OCI-LY7 (cell line): ENCODE data around the gene CNTN4. TPM values are rescaled to one million over a fixed set of nuclear protein-coding genes. Genes with fewer than 3 reads are reported as not detected.

Source experiments
- BruUV-seq: library from RNA; stranded (reverse); fragments of 400-500 nt; replicated peaks from 2 replicates; lab custom pipeline; 2021; lab: Mats Ljungman, UMichigan
- CTCF ChIA-PET: fragments of 300-600 bp; sonication (Branson Sonifier 250); formaldehyde crosslinking; loops from one replicate; lab custom pipeline; 2022; ENCODE audit warnings: antibody characterized with exemption; ENCODE audit not compliant: unreplicated experiment; lab: Charles Lee
- POLR2A ChIA-PET: fragments of 300-600 bp; sonication (Branson Sonifier 250); formaldehyde crosslinking; loops from one replicate; lab custom pipeline; 2022; ENCODE audit warnings: antibody characterized with exemption; lab: Charles Lee
- DNase-seq: peaks from one replicate; pipeline ENCODE4 v3.0.0-alpha.2; 2015; ENCODE audit warnings: low spot score
- H2AFZ ChIP-seq: fragments of 200-600 bp; sonication (generic), shearing (Covaris generic); 2 replicates; pipeline ENCODE4 v1.6.1; 2014; ENCODE audit warnings: mild to moderate bottlenecking, antibody characterized with exemption, low read length, moderate library complexity
- H3K27ac ChIP-seq: fragments of 200-600 bp; sonication (generic); 2 replicates; pipeline ENCODE4 v1.5.1; 2014; ENCODE audit warnings: mixed run types, low read depth, mild to moderate bottlenecking, moderate library complexity, low read length, inconsistent platforms; ENCODE audit not compliant: poor library complexity, severe bottlenecking
- H3K36me3 ChIP-seq: fragments of 200-600 bp; sonication (generic); 2 replicates; pipeline ENCODE4 v1.6.1; 2014; ENCODE audit warnings: mild to moderate bottlenecking, antibody characterized with exemption, low read length, moderate library complexity, mixed read lengths; ENCODE audit not compliant: insufficient read depth
- H3K4me1 ChIP-seq: fragments of 200-600 bp; sonication (generic); 2 replicates; pipeline ENCODE4 v1.5.1; 2014; ENCODE audit warnings: mild to moderate bottlenecking, low read length; ENCODE audit not compliant: insufficient read depth, poor library complexity, severe bottlenecking
- H3K4me2 ChIP-seq: fragments of 200-600 bp; sonication (generic); 2 replicates; pipeline ENCODE4 v1.6.1; 2014; ENCODE audit warnings: mild to moderate bottlenecking, low read length
- H3K4me3 ChIP-seq: fragments of 200-600 bp; sonication (generic); 2 replicates; pipeline ENCODE4 v1.5.1; 2014; ENCODE audit warnings: mild to moderate bottlenecking, low read depth, low read length; ENCODE audit not compliant: poor library complexity, severe bottlenecking
- H3K79me2 ChIP-seq: fragments of 200-600 bp; sonication (generic); 2 replicates; pipeline ENCODE4 v1.6.1; 2016; ENCODE audit warnings: low read depth, mild to moderate bottlenecking, low read length, moderate library complexity, mixed read lengths; ENCODE audit not compliant: insufficient read depth
- H3K9me2 ChIP-seq: fragments of 200-600 bp; sonication (generic); 2 replicates; pipeline ENCODE4 v1.6.1; 2016; ENCODE audit warnings: mild to moderate bottlenecking, low read length, mixed read lengths; ENCODE audit not compliant: insufficient read depth
- H3K9me3 ChIP-seq: fragments of 200-600 bp; sonication (generic); 2 replicates; pipeline ENCODE4 v1.6.1; 2014; ENCODE audit warnings: mild to moderate bottlenecking, mixed run types, low read length, mixed read lengths
- H4K20me1 ChIP-seq: fragments of 200-600 bp; sonication (generic); 2 replicates; pipeline ENCODE4 v1.6.1; 2014; ENCODE audit warnings: mild to moderate bottlenecking, antibody characterized with exemption, low read length, moderate library complexity, mixed read lengths; ENCODE audit not compliant: insufficient read depth
- EZH2phosphoT487 ChIP-seq: fragments of 200-600 bp; sonication (generic); IDR thresholded peaks from 2 replicates; pipeline ENCODE4 v1.6.1; 2018; ENCODE audit warnings: low read depth, borderline replicate concordance, mild to moderate bottlenecking, mixed run types, antibody characterized with exemption, low read length, moderate library complexity, mixed read lengths
- intact Hi-C: fragments of 100-400 bp; cut with micrococcal nuclease; formaldehyde crosslinking; loops from one replicate; pipeline ENCODE4 v1.10.0; 2022; ENCODE audit not compliant: unreplicated experiment
- total RNA-seq, 2 experiments: library from RNA; depleted of rRNA in 1 of 2; stranded (reverse); fragments of >200 nt in 1 of 2; shearing (Covaris generic) in 1 of 2; gene quantifications; 2 replicates each; pipeline ENCODE4 v1.2.3, GENCODE V29; 2014 to 2022
- TF ChIP-seq, protein P1 (sequence below): fragments of 200-600 bp; sonication (generic); conservative IDR thresholded peaks from 2 replicates; pipeline ENCODE4 v1.5.1; 2014; ENCODE audit warnings: mild to moderate bottlenecking, antibody characterized with exemption, low read length, moderate library complexity, mixed read lengths

Gene CNTN4
- total RNA-seq, 2 experiments from 2014 or later, result not detected

DNA sequence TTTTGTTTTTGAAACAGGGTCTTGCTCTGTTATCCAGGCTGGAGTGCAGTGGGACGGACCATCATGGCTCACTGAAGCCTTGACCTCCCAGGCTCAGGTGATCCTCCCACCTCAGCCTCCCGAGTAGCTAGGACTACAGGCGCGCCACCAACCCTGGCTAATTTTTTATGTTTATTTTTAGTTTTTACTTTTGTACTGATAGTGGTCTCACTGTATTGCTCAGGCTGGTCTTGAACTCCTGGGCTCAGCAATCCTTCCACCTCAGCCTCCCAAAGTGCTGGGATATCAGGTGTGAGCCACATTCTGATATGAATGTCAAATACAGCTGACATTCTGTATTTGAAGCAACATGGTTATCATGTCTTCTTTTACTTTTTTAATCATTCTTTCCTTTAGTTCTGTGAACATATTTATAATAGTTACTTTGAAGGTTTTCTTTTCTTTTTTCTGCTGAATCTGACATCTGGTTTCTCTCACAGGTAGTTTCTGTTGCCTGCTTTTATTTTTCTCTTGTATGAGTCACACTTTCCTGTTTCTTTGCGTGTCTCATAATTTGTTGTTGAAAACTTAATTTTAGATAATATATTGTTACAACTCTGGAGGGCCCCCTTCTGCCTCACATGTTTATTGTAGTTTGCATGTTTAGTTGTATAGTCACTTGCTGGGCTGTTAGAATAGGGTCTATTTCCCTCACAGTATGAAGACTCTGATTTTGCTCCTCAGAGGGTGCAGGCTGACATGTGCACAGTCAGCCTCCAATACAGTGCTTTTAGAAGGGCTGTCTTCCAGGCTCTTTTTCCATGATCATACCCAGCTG lies 8.4 kb upstream of the CNTN4 start:
- POLR2A ChIA-PET, result interaction anchor here (0.6 kb wide), 2 partner anchors 300 to 1077 kb away, joined by 3 to 6 read pairs; no protein-coding TSS in a partner anchor
- Histone ChIP-seq H3K36me3 (no peaks in the 10 kb centered on the region), H3K4me3 (no peak overlapping the region), H3K9me2 (no peaks in the 10 kb centered on the region), H3K4me1 (no peaks in the 10 kb centered on the region), H3K9me3 (no peaks in the 10 kb centered on the region), H3K79me2 (no peaks in the 10 kb centered on the region), H3K27ac (no peak overlapping the region), H2AFZ (no peak overlapping the region), H4K20me1 (no peaks in the 10 kb centered on the region), H3K4me2 (no peak overlapping the region)
- CTCF ChIA-PET, result no interaction called here
- TF ChIP-seq EZH2phosphoT487, result no peak
- TF ChIP-seq, protein P1, sequence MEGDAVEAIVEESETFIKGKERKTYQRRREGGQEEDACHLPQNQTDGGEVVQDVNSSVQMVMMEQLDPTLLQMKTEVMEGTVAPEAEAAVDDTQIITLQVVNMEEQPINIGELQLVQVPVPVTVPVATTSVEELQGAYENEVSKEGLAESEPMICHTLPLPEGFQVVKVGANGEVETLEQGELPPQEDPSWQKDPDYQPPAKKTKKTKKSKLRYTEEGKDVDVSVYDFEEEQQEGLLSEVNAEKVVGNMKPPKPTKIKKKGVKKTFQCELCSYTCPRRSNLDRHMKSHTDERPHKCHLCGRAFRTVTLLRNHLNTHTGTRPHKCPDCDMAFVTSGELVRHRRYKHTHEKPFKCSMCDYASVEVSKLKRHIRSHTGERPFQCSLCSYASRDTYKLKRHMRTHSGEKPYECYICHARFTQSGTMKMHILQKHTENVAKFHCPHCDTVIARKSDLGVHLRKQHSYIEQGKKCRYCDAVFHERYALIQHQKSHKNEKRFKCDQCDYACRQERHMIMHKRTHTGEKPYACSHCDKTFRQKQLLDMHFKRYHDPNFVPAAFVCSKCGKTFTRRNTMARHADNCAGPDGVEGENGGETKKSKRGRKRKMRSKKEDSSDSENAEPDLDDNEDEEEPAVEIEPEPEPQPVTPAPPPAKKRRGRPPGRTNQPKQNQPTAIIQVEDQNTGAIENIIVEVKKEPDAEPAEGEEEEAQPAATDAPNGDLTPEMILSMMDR, result no peak
- no peak for DNase-seq
- BruUV-seq, result no TSS peak
- intact Hi-C loops, result no loop called here

DNA sequence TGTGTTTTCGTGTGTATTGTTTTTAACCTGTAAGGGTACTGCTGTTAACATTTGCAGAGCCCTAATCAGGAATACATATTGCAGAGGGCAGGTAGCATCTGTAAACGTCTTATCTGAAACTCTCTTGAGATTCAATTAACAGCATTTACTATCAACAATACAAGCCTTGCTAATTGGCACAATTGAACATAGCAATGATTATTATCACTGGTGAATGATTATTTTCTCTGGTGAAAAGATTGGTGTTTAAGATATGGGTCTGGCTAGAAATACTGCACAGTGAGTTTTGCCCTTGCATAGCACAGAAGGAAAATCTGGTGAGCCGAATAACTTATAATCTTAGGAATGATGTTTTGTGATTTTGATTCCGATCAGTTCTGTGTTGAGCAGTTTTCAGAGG lies 5.9 kb upstream of the CNTN4 start:
- Histone ChIP-seq H3K27ac (no peak overlapping the region), H3K9me2 (no peaks in the 10 kb centered on the region), H3K4me3 (no peak overlapping the region), H3K36me3 (no peaks in the 10 kb centered on the region), H3K9me3 (no peaks in the 10 kb centered on the region), H4K20me1 (no peaks in the 10 kb centered on the region), H3K4me2 (no peak overlapping the region), H3K4me1 (no peaks in the 10 kb centered on the region), H2AFZ (no peak overlapping the region), H3K79me2 (no peaks in the 10 kb centered on the region)
- no TSS peak for BruUV-seq
- TF ChIP-seq, protein P1, result no peak
- TF ChIP-seq EZH2phosphoT487, result no peak
- ChIA-PET CTCF (no interaction called here), POLR2A (no interaction called here)
- intact Hi-C loops, result no loop called here
- DNase-seq, result no peak

DNA sequence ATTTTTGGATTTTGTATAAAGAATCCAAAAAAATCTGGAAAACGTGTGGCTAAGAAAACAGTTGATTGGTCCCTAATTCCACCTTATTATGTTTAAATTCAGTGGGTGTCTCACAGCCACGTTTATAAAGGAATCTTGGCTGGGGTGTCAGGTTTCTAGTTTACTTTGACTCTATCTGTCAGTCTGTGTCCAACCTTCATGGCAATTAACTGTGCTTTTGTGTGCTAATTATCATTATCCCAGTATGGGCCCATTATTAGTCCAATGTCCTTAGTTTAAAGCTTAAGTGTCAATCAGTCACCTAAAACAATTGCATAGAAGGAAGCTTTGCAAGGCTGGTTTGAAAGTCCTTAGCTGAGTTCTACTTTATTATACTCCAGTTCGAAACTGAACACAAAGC lies 3.7 kb upstream of the CNTN4 start:
- POLR2A ChIA-PET, result interaction anchor here (0.7 kb wide), 2 partner anchors 17 to 247 kb away, joined by 3 read pairs; no protein-coding TSS in a partner anchor
- no peaks in the 10 kb centered on the region for H3K9me2 ChIP-seq
- no peak overlapping the region for H2AFZ ChIP-seq
- CTCF ChIA-PET, result no interaction called here
- H3K36me3 ChIP-seq, result no peaks in the 10 kb centered on the region
- no peak overlapping the region for H3K4me3 ChIP-seq
- no peak overlapping the region for H3K4me2 ChIP-seq
- H3K9me3 ChIP-seq, result no peaks in the 10 kb centered on the region
- H3K4me1 ChIP-seq, result no peaks in the 10 kb centered on the region
- TF ChIP-seq, protein P1, result no peak
- TF ChIP-seq EZH2phosphoT487, result no peak
- no peaks in the 10 kb centered on the region for H3K79me2 ChIP-seq
- H3K27ac ChIP-seq, result no peak overlapping the region
- no peak for DNase-seq
- no peaks in the 10 kb centered on the region for H4K20me1 ChIP-seq
- no TSS peak for BruUV-seq
- intact Hi-C loops, result no loop called here
